Inferior parietal cortex (tissue), 1 donor: ENCODE results near the gene ARSK.
"Not testable (repeated sequence)": the region's sequence is repeated elsewhere in the genome, so short reads cannot be mapped to it uniquely, and the experiment has no call there.

Experiments used
- DNase-seq: peaks from one replicate; pipeline ENCODE4 v3.0.0-alpha.2; 2016; ENCODE audit errors: extremely low spot score

Gene ARSK

GRCh38 chr5:95620870-95621838, 66.3 kb downstream of the ARSK start:
- no peak for DNase-seq

- DNase-seq: peak; percentile 27
These were observed 67.1 kb downstream of the ARSK start for GRCh38 chr5:95621839-95622629.

GRCh38 chr5:95623706-95624105, 68.8 kb downstream of the ARSK start:
- no peak for DNase-seq

GRCh38 chr5:95624368-95624767, 69.5 kb downstream of the ARSK start:
- no peak for DNase-seq

GRCh38 chr5:95626701-95627100, 71.8 kb downstream of the ARSK start:
- no peak for DNase-seq

- DNase-seq: no peak
These were observed 73.3 kb downstream of the ARSK start for GRCh38 chr5:95627971-95628810.

- DNase-seq: no peak
These were observed 74.0 kb downstream of the ARSK start for GRCh38 chr5:95628933-95629332.

- no peak for DNase-seq
These were observed 75.6 kb downstream of the ARSK start for GRCh38 chr5:95630394-95630917.

GRCh38 chr5:95631255-95631958, 76.5 kb downstream of the ARSK start:
- DNase-seq: no peak

GRCh38 chr5:95631991-95632675, 77.2 kb downstream of the ARSK start:
- DNase-seq: no peak

GRCh38 chr5:95632942-95633341, 78.0 kb downstream of the ARSK start:
- DNase-seq: not testable (repeated sequence)

GRCh38 chr5:95633671-95634070, 78.8 kb downstream of the ARSK start:
- no peak for DNase-seq

- no peak for DNase-seq
These were observed 79.2 kb downstream of the ARSK start for GRCh38 chr5:95634081-95634480.

GRCh38 chr5:95638632-95639031, 83.7 kb downstream of the ARSK start:
- DNase-seq: no peak

GRCh38 chr5:95641741-95642220, 86.9 kb downstream of the ARSK start:
- DNase-seq: no peak

- no peak for DNase-seq
These were observed 88.3 kb downstream of the ARSK start for GRCh38 chr5:95643152-95643551.

GRCh38 chr5:95644351-95645042, 89.6 kb downstream of the ARSK start:
- peak; percentile 84 for DNase-seq

GRCh38 chr5:95646226-95646568, 91.3 kb downstream of the ARSK start:
- not testable (repeated sequence) for DNase-seq

- peak; percentile 96 for DNase-seq
These were observed 91.9 kb downstream of the ARSK start, which contains the start of gene RFESD for GRCh38 chr5:95646569-95647431. RFESD (plus strand) TSS chr5:95646777; CDS start chr5:95652272, 5,495 bp downstream.
